OCI-M1 (cell line): ENCODE results near the gene LTB4R.

ENCODE experiments used
- DNase-seq: peaks from one replicate; lab custom pipeline; 2025; lab: John Stamatoyannopoulos, UW

The LTB4R gene

DNA sequence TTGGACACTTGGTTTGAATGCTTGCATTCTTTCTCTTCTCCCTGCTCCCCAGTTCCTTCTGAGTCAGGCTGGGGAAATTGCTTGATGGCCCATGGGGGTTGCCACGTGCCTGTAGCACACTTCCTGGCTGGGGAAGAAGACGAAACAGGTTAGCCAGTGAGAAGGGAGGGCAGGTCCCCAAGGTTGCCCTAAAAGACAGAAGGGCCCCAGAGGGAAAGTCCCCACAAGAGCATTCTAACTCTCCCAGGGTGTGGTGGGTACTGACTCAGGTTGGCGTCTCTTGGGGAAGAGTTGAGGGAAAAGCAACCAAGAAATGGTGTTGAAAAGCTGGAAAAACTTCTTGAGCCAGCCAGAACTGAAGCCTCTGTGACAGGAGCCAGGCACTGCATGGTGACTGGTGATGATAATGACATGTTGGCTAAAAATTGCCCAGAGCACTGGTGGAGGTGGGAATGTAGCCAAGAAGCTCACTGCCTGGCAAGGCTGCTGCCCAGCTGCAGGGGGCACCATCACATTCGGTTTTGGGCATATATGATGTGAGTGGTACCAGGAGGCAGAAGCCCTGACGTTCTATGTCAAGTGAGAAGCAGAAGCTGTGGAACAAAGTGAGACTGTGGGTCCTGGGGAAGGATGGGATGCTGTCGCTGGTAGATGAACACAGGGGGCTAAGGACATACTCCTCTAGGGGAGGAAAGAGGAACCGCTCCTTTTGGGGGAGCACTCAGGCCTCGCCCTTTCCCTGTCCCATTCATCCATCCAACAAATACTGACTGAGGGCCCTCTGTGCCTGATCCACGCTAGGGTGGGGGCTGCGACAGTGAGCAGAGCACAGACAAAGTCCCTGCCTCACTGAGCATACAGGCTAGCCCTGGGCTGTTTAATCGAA lies 31.8 kb upstream of the LTB4R start:
- no peak for DNase-seq

DNA sequence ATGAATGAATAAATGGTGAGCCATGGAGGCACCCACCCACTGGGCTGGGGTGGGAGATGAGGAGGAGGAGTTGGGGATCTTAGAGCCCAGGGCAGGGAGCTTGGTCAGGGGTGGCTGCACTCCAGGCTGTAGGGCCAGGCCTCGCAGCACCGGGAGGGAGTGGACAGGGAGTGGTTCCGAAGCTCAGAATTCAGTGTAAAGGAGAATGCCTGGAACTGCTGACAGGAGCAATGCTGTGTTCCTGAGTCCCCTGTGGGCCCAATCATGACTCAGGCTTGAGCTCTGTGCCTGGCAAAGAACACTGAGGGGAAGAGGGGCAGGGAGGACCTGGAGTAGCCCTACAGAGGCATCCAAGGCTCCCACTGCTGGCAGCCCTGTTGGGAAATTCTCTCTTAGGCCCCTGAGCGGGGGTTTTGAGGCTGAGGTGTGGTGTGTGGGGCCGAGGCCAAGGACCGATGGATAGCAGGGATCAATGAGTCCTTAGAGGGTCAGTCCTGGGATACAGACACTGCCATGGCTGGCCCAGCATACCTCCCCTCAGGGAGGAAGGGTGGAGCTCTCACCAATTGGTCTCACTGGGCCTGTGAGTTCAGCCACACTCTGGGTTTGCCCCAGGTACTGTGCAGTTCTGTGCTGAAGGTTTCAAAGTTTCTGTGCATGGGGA lies 30.4 kb upstream of the LTB4R start:
- no peak for DNase-seq

DNA sequence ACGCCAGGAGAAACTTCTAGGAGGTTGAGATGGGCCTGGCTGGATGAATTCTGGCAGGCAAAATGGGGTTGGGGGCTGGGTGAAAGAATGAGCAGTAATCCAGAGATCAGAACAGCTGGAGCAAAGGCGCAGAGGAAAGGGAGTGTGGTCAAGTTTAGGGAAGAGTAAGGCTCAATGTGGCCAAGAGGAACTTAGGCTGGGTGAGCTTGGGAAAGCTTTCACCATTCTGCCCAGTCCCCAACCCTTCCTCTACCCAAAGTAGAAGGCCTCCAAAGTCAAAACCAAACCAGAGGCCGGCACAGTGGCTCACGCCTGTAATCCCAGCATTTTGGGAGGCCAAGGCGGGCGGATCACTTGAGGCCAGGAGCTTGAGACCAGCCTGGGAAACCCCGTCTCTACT lies 29.7 kb upstream of the LTB4R start:
- DNase-seq = no peak

DNA sequence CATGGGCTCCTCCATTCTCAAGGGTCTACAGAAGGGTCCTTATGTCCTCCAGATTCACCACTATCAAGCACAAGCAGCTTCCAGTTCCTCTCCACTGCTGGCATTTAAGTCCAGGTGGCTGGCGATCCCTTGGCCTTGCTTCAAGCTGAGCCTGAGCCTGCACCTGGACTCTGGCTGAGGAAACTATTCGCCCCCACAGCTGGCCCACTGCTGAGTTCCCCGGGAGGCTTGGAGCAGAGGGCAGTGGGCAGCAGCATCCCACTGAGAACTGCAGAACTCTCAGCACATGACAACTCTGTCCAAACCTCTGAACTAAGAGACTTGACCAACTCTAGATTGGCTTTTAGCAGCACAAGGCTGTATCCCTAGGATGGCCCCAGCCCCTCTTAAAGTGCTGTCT lies 28.6 kb upstream of the LTB4R start:
- no peak for DNase-seq

DNA sequence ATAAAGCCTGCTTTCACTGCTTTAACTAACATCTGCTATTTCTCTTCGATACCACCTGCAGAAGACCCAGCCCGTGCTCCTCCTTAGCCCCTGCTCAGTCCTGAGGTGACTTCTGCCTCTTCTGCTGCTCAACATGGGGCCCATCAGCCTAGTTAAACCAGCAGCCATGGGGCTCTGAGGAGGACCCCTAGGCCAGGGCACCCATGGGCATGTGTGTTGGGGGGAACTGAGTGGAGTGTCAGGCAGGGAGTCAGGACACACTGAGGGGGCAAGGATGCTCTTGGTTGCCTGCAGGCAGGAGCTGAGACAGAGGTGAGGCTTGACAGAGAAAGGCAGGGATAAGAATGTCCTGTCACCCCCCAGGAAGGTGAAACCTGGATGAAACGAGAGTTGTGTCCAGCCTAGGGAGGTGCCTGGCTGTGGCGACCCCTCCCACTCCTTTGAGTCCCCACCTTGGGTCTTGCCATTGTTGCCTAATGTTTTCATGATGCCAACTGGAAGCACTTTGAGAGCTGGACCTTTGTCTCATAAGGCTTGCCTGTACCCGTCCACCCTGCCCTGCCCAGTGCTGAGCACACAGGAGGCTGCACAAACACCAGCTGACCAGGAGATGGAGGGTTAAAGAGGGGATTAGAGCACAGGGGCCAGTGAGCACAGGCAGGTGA lies 27.4 kb upstream of the LTB4R start:
- DNase-seq = no peak

DNA sequence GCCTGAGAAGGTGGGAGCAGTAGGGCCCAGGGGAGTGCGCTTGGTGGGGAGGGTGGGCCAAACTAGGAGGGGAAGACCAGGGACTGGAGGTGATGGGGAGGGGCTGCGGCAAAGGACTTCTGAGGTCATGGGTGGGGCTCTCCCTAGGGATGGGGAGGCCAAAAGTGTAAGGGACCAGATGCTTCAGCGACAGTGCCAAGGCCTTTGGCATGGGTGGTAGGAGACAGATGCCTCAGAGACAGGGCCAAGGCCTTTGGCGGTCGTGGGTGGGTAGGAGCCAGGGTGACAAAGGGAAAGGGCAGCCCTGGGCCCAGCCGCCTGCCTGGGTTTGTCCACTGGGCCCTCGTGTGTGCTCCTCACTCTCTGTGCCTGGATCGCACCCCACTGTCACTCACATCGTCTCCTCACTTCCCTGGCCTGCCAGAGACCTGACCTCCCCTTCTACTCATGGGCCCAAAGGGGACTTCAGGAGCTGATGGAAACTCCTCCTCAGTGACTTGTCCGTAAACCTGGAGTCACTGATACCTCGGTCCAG lies 26.7 kb upstream of the LTB4R start:
- DNase-seq = no peak

DNA sequence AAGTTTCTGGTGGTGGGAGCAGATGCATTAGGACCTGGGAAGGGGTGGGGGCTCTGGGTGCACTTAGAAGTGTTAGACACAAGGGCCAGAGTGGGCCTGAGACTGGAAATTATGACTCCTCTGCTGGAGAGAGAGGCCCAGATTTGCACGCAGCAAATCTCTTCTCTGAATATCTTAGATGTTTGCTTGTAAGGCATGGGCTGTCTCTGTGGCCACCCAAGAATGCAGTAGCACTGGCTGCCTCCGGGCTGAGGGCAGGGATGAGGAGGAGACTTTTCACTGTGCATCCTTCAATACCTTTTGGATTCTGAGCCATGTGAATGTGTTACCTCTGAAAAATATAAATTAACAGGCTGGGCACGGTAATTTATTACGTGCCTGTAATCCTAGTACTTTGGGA lies 26.0 kb upstream of the LTB4R start:
- no peak for DNase-seq

DNA sequence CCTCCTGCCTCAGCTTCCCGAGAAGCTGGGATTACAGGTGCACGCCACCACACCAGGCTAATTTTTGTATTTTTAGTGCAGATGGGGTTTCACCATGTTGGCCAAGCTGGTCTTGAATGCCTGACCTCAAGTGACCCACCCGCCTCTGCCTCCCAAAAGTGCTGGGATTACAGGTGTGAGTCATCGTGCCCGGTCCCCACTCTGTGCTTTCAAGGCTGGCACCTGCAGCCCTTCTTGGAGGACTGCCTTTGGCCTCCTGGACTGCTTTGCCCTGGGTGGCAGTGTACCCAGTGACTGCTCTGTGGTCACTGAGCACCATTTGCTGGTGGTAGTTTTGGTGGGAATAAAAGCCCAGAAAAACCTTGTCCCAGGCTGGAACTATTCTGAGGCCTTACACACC lies 24.3 kb upstream of the LTB4R start:
- DNase-seq = no peak

DNA sequence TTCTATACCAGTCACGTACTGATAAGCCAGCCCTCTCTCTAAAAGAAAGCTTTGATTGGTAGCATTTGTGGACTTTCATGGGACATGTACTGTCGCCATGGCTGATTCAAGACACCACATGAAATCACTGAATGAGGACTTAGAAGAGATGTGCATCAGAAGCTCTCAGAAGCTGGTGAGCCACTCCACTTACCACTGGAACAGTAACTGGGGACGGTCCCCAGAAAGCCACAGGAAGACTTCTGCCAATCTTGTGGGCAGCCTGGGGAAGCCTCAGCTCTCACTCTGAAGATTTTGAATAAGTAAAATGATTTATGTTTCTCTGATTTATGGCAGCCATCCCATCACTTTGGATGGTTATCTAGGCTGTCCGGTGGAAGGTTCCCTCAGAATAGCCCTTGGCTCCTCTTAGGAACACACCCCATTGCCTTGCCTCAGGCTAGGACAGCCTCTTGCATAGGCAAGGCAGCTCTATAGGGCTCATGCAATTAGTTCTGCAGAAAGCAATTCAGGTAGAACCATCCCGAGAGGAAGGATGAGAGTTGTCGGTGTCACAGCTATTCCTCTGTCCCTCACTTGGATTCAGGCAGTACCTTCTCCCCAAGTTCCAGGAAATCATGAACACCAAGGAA lies 21.5 kb upstream of the LTB4R start:
- DNase-seq = no peak

DNA sequence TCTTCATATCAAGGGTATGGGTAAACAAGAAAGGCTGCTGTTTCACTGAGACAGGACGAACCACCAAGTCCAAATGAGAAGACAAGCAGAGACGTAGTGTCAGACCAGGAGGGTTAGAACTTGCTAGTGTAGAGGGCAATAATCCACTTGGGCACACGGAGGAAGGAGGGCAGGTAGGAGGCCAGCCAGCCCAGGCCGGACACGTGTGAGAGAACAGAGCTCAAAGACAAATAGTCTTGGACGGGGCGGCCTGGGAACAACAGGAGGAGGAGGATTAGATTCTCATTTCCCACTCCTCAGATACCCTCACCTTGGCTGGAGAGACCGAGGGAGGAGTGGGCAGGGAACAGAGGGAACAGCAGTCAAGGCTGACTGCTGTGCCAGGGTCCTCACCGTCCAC lies 20.6 kb upstream of the LTB4R start:
- no peak for DNase-seq

DNA sequence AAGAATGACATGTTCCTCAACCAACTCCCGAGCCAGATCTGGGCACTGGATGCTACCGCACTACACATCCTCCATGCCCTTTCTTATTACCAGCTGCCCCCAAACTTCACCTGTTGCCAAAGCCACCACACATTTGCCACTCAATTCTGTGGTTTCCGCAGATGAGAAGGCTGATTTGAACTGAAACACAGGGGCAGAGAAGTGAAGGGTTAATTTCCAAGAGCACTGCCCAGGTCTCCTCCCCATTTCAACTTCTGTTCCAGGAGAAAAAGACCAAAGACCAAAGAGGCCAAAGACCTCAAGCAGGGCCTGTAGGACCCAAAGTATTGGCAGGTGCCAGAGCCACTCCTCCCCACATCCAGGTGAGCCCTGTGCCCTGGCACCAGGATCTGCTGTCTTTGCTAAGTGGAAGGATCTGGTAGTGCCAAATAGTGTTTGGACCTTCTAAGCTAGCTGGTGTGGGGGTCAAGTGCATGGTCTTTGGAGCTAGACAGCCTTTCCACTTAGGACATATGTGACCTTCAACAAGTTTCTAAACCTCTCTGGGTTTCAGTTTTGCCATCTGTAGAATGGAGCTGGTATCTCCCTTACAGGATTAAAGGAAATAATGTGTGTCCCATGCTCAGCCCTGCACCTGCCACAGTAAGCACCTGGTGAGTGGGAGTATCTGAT lies 19.7 kb upstream of the LTB4R start:
- no peak for DNase-seq

DNA sequence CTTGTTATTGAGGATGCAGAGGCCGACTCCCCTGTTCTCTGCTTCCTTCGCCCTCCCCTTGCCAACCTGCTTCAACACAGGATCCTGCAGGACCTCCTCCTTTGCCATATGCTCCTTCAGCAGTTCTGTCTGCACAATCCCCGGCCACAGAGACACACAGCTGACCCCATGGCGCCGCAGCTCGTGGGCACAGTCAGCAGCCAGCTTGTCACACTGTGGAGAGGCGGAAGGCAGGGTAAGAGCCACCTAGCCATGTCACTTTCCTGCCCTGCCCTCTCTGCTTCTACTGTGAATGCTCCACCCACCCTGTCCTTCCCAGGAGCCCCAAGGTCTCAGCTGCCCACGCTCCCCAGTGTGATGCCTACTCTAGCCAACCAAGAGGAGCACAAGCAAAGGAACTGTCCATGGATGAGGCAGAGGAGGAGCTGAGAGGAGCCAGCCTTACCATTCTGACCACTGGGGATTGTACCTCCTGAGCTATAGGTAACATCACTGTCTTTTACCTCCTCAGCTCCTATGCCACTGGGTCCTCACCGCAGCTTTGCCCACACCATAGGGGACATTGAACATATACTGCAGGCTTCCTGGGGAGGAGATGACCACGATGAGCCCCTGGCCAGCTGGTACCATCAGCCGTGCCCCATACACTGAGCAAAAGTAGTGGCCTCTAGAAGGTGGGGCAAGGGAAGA lies 19.0 kb upstream of the LTB4R start:
- DNase-seq = no peak

DNA sequence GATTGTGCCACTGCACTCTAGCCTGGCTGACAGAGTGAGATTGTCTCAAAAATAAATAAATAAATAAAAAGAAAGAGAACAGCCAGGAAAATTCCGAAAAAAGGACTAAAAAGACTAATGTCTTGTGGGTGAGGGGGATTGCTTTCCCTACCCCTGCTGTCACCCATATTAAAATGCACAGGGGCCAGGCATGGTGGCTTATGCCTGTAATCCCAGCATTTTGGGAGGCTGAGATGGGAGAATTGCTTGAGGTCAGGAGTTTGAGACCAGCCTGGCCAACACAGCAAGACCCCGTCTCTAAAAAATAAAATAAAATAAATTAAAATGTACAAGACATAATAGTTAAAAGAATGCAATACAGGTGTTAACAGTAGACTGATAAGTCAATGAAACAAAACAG lies 17.8 kb upstream of the LTB4R start:
- no peak for DNase-seq

DNA sequence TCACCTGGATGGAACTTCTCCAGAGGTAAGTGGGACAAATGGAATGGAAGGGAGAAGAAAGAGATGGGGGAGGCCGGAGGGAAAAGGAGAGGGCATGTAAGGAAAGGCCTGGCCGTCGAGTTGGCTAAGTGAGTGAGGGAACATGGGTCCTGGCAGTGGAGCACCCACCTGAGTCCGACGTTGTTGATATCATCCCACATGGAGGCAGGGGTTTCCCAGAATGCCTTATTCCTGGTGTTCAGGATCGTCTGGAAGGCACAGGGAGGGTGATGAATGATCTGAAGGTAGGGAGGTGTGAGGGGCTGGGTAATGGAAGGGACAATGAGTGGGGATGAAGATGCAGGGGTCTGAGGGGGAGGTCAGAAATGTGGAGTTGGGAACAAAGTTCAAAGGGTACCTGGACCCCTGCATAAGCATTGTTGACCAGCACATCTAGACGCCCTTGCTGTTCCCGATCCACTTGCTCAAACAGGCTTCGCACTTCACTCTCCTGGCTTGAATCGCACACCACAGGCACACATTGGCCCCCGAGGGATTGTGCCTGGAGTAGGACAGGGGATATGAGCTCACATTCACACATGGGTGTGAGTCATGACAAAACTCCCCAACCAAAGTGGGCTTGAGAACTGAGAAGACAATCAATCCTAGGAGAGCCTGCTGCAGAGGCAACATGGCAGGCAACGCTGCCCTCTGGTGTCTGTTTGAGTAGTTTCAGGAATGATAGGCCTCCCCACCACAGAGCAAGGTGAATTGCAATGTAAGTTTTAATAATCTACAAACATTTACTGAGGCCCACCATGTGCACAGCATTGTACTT lies 14.8 kb upstream of the LTB4R start:
- peak; percentile 80 for DNase-seq

DNA sequence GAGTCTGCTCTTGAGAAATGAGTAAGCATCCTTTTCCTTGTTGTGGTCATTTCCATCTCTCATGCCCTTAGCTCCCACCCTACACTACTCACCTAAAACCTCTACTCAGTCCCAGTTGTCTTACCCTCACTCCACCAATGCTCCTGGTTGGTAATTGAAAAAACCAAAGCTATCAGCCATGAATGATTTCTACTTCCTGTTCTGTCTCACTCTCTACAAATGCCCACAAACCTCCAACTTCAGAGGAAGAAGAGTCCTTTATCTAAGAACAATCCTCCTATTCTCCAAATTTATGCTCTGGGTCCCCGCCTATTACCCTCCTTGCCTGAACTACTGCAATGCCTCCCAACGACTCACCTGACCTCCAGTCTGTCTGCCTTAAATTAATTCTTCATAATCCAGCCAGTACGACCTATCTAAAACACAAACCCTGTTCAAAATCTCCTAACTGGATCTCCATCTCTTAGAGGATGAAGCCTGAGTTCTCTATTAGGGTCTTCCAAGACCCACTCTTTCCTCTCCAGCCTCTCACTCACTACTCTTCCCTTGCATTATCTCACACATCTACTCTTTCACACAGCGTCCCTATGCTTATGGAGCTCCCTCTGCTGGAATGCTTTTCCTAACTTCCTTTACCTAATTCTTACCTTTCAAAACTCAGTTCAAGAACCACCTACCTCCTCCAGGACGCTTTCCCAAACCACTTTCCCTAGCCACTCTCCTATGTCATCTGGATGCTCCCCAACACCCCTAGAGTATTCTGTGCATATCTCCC lies 13.9 kb upstream of the LTB4R start:
- peak; percentile 67 for DNase-seq

DNA sequence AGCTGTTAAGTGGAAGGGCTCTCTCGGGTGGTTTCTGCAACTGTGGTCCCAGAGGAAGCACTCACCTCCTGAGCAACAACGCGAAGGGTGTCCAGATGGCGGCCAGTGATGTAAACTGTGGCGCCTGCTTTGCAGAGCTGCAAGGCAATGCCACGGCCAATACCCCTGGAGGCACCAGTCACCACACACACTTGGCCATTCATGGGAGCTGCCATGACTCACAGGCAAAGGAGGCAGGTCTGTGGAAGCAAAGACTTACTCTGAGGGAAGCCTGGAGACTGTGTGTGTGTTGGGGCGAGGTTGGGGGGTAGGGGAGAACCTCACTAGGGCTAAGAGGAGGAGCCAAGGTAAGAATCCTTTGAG lies 12.4 kb upstream of the LTB4R start:
- DNase-seq = peak; percentile 32

DNA sequence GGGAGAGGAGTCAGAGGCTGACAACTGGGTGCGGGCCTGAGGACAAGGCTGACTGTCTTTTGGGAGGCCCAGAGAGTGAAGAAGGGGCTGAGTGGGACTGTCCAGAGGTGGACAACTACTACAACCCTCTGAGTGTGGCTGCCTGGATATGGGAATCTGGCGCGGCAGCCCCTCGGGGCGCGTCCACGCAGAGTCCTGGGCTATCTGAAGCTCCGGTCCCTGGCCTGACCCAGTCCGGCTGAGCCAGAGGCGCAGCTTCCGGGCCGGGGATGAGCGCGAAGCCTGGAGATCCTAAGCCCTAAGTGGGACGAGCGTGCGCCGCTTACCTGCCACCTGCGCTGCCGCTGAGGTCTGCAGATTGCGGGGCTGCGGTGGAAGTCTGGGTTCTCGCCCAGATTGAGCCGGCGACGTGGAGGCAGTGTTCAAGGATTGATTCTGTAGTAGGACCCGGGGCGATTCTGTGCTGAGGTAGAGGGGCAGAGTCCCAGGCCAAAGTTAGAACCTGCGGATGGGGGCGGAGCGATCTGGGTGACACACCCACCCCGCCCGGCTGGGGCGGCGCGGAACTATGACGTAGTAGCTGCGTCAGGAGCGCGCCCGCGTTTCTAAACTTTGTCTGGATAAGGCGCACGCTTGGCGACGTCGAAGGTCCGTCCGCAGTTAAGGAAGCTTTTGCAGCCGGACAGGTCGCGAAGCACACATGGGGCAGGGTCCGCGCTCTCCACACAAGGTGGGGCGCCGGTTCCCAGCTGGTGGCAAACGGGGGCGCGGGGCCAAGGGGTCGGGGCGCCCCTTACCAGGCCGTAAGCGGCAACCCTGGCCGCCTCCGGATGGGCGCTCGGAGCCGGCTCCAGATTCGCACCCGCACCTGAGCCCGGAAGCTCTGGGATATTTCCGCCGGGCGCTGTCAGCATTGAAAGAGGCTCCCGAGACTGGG lies 11.8 kb upstream of the LTB4R start, which contains the start of the genes DHRS1 and NOP9:
Gene DHRS1 (minus strand): TSS at position 526 of the 937 bp plus-strand sequence. CDS start 674 bp downstream, outside the sequence.
Gene NOP9 (plus strand): TSS at position 596 of the 937 bp plus-strand sequence. CDS start 105 bp downstream, at position 701.
- DNase-seq = peak; percentile 92

DNA sequence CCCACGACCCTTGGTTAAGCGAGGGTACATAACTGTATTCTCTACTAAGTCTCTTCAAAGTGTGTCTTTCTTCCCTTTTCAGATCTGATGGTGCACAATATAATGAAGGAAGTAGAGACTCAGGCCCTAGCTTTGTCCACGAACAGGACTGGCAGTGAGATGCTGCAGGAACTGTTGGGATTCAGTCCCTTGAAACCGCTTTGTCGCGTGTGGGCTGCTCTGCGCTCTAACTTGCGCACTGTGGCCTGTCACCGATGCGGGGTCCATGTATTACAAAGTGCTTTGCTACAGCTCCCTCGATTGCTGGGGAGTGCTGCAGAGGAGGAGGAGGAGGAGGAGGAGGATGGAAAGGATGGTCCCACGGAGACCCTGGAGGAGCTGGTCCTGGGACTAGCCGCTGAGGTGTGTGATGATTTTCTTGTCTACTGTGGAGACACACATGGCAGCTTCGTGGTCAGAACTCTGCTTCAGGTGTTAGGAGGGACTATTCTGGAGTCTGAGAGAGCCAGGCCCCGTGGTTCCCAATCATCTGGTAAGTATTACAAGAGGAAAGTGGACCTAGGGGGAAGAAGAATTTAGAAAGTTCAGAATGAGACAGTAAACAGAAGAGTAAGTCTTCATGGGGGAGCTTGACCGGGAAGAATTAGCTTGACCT lies 10.8 kb upstream of the LTB4R start:
- no peak for DNase-seq
